HG02885 (cell line): ENCODE measurements around the gene LOX.
"Not testable (repeated sequence)": the region's sequence is repeated elsewhere in the genome, so short reads cannot be mapped to it uniquely, and the experiment has no call there.

ENCODE experiments used
- ATAC-seq: cut with Tn5 transposase; IDR thresholded peaks from one replicate; pipeline ENCODE4 v1.9.1; 2021; ENCODE audit warnings: mild to moderate bottlenecking; ENCODE audit not compliant: unreplicated experiment, poor library complexity

The LOX gene

DNA sequence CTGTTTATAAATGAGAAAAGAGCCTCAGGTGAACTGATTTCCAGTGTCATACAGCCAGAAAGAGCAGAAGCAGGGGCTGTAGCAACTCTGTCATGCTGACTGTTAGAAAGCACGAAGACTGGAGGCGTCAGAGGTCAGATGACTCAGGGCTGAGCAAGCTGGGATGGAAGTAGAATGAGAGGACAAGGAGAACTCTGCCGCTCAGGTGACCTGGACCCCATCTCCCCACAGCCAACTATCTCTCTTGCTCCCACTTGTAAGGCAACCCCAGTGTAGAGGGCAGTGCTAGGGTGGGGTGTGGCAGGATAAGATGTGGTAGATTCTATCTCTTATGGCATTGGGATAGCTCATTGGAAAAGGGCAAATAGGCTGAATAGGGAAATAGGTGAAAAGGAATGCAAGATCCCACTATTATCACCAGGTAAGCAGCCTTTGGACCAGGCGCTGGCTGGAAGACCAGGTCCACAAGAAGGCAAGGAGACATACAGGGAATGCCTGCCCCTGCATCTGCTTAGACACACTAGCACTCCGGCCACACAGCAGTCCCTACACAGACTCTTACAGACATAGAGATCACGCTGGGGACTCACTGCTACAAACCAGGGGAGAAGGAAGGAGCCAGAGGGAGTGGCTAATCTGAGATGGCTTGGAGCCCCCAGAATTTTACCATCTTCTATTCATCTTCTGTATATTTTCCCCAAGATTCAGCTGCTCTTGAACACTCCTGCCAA is 21.2 kb upstream of the LOX start:
- no peak for ATAC-seq

DNA sequence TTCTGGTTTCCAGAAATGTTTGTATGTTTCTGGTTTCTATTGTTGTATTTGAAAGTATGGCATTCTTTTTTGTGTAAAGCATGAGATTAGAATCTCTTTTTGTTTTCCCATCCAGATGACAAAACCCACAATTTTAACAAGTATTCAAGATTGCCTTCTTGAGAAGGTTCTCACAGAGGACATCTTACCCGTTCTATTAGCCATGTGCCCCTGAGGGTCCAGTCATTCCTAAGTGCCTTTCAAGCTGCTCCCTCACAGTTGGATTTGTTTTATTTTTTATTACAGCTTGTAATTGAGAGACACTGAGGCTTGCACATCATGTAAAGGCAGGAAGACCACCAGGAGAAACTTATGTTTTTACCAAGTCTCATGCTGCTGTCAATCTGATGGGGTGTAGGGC is 19.3 kb upstream of the LOX start:
- no peak for ATAC-seq

DNA sequence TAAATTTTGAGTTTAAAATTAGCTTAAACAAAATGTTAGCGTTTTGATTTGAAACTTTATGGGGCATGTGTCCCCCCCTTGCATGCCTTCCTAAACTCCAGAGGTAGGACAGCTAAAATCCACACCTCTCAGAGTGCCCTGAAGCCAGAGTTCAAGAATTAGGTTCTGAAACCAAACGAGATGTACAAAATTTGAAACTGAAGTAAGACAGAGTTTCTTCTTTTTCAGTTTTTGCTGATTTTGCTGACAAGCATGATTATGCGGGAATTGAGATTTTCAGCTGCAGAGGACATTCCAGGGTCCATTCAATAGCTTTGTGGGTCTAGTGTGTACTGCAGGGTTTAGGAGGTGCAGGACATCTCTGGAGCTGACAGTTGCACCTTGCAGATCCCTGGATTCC is 17.1 kb upstream of the LOX start:
- ATAC-seq: no peak

DNA sequence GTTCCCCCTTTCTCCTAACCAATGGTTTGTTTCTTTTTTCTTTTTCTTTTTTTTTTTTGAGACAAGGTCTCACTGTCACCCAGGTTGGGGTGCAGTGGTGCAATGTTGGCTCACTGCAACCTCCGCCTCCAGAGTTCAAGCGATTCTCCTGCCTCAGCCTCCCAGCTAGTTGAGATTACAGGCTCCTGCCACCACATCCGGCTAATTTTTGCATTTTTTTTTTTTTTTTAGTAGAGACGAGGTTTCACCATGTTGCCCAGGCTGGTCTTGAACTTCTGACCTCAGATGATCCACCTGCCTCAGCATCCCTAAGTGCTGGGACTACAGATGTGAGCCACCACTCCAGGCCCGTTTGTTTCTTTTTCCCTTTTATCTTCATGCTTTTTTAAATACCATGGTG is 16.2 kb upstream of the LOX start:
- ATAC-seq: not testable (repeated sequence)

DNA sequence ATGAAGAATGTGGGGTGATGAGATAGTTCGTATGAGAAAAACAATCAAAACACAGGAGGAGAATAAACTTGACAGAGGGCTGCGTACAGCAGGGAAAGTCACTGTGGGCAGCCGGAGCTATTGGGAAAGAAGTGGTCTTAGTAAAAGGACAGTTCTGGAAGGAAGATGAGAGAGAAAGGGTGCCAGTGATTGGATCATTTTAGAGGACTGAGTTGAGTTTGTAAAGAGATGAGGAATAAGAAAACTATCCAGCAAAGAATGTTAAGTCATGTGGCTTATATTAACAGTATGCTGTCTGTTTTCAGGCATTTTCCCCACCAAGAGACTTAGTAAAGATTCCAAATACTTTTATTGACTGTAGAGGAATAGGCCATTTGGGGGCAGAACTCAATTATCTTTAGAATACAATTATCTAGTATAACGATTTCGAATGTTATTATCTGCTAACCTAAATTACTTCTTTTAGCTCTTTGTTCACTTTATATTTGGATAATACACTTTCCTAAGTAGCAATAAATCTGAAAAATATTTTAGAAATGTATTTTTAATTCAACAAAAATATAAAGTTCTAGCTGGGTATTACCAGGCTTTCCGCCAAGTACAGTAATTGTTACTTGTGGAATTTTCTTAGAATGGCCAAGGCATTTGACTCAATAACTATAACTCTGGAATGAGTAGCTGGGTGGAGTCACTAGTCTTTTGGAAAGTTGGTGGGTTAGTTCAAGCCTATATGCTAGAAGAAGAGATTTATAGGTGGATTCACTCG is 15.5 kb upstream of the LOX start:
- ATAC-seq: no peak

DNA sequence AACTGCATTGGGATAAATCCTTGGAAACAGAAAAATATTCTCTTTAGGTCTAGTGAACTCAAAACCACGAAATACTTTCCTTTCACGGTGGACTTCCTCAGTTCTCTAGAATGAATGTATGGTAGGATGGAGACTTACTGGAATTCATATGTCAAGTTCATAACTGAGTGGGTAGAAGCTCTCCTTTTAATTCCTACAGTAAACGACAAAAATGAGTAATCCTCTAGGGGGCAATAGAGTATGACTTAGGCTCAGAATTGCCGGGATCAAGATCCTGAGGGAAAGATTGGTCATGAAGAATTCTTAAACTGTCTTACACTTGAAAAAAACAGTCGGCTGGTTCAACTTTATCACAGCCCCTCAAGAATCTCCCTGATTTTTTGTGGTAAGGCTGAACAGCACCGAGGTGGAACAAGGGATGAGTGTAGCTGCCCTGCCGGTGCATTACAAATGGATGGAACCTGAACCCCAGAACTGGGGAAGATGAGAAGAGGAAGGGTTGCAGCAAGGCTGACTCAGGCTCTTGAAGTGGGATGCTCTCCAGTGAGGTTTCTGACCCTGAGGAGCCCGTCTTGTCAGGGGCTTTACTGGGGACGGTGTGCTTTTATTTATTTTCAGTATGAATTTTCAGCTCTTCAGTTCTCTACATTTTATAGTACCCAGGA is 14.0 kb upstream of the LOX start:
- no peak for ATAC-seq

DNA sequence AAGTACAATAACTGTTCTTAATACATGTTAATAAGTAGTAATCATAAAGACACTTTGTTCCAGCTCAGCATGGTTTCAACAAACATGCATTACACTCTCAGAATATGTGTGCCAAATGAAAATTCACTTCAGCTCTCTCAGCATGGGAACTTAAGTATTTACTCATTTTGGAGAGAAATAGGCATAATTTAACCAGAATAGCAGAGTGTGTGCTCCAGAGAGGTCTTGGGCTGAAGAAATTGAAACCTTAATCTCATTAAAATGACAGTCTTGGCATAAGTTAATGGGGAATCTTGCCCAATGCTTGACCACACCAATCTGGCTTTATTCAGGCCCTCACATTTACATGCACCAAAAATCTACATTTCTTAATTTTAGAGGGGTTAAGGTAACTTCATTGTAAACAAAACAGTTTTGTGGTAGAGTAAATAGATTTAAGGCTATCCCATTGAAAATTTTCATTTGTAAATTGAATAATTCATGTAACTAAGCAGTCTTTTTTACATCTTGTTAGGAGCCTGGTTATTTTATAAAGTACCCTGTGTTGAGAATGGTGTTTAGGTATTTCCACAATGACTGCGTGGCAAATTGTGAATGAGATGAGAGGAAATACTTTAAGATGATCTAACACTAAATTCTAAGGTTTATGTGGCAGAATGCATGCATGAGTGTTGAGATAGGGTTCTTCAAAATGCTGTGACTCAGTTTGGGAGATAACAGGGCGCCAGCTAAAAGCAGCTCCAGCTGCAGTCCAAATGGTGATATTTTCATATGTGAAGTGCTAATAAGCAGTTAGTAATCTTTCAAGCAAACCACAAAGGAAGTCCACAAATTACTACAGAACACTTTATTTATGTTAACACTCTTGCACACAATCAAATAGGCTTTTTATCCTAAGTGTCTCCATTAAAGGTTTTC is 11.3 kb upstream of the LOX start:
- no peak for ATAC-seq

DNA sequence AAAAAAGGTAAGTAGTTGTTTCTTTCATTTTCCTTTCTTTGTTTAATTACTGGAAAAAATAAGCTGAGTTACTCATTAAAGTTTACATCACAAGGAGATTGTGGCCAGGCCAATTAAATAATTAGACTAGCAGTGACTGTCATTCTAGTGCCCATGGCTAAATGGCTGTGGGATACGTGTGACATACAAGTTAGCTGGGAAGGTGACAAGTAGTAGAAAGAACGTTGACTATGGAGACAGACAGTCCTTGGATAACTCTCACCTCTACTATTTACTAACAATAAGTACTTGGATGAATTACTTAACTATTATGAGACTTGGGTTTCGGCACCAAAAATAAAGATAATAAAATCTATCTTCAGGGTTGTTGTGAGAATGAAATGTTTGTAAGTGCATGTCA is 7.0 kb upstream of the LOX start:
- ATAC-seq: no peak

DNA sequence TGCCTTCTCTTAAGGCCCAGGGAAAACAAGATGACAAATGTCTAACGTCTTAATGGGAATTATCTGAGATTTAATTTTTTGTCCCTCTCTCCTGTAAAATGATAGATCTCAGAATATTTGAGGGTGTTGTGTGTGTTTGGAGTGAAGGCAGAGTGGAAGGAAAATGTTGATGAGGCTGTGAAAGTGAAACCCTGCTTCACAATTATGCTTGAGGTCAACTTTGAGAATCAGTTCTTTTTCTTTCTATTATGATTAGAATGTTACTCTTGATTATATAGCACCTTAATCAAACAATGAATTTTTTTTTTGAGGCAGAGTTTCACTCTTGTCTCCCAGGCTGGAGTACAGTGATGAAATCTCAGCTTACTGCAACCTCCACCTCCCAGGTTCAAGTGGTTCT is 5.5 kb upstream of the LOX start:
- no peak for ATAC-seq

DNA sequence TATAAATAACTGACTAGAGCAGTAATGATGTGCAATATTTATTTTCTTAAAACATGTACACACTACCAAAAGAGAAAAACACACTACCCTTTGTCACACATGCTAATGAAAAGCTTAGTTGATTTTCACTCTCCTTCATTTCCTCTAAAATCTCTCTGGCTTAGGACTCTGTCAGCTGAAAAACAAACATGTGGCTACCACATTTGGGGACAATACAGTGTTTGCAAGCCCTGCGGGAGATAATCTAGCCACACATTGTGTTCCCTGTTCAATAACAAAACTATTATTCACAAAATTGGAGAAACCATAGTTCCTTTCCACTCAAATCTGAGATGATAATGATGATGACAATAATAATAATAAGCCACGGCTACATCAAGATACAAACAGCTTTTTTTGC is 3.5 kb upstream of the LOX start:
- no peak for ATAC-seq

DNA sequence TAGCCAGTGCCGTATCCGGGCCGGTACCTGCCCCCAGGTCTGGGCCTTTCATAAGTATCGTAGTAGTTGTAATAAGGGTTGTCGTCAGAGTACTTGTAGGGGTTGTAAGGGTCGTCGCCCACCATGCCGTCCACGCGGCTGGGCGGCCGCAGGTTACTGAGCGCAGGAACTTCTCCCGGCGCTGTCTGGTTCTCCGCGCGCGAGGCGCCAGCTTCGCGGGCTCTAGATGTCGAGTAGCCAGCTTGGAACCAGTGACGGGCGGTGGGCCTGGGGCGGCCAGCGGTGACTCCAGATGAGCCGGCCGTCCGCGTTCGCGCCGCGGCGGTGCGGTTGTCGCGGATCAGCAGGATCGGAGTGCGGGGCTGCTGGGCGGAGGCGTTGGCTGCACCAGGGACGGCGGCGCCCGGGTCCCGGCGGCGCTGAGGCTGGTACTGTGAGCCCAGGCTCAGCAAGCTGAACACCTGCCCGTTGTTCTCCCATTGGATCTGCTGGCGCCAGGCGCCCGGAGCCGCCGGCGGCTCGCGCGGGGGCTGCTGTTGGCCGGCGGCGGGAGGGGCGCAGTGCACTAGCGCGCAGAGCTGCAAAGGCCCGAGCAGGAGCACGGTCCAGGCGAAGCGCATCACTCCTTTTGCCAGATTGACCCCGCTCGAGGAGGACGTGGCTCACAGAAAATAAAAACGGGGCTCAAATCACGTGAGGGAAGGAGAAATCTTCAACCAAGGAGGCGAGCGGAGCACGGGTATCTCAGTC is 518 bp downstream of the LOX start:
- ATAC-seq: peak; percentile 43

DNA sequence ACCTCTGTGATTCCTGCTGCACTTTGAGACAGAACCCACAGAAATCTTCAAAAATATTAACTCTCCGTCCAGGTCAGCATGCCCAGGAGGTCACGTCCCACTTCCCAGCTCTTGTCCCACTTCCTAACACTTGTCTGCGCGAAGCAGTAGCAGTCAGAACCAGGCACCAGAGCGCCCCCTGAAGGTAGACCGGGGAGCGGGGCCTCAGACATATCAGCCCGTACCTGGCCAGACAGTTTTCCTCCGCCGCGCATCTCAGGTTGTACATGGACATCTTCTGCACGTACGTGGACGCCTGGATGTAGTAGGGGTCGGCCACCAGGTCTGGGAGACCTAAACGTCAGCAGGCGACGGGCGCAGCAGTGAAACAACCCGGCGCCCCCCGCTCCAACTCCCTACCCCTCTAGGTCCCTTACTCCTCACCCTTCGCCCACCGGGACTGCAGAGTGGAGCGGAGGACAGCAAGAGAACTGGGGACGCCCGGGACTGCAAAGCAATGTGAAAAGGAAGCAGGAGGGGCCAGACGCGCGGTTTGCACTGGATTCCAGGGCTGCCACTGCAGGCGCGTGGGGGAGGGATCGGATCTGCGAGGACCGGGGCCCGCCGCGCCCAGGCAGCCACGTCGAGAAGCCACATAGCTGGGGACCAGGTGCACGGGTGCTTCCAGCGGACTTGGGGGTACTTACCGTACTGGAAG is 1.2 kb downstream of the LOX start:
- ATAC-seq: peak; percentile 37

DNA sequence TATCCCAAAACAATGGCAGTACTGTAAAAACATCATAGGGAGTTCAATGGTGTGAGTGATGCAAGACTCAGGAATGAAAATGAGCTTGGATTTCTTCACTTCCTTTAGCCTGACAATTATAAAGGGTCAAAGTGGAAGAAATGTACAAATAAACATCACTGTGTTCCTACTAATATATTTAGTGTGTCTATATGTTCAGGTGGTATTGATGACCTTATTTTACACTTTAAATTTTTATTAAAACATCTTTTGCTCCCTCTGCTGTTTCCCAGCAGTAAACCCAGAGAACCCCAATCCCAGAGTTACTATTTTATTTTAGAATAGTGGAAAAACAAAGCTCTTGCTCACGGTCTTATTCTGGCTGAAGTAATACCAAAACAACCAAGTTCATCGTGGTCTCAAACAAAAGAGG is 2.0 kb downstream of the LOX start:
- no peak for ATAC-seq

DNA sequence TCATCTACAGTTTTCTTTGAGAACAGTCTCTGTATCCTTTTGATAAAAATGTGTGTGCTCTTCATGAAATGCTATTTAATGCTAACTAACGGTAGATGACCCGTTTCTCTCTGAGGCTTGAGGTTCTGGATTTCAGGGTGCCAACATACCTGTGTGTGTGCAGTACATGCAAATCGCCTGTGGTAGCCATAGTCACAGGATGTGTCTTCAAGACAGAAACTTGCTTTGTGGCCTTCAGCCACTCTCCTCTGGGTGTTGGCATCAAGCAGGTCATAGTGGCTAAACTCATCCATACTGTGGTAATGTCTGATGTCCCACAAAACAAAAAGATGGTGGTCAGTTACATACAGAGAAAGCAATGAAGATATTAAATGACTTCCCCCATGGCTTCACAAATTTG is 4.2 kb downstream of the LOX start:
- ATAC-seq: no peak

DNA sequence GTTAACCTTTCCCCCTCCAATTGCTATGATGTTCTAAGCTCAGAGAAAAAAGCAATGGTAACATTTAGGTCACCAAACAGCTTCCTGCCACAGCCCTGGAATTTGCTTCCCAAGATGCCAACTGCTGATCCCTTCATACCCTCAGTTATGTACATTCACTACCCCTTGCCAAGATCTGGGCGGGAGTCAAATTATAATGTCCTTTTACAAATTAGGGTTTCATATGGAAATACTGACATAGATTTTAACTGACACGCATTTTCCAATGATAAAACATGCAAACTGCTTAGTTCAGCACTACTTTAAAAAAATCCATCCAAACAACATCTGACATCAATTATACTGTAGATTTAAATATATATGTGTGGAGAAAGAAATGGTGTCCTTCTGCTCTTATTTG is 5.0 kb downstream of the LOX start:
- no peak for ATAC-seq

DNA sequence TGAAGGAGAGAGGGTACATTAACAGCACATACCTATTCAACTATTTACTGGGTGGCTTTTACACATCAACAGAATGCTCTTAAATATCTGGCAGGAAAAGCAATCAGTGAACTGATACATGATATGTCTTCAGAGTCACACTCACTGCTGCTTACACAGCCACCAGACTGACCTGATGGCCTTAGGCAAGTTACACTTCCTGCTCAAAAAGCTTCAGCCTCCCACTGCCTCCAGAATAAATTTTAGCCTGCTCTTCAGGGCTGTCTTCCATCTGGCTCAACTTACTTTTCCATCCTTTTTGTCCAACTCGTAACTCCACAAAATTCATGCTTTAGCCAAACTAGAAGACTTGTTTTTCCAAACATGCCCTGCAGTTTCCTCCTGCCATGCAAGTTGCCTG is 10.7 kb downstream of the LOX start:
- no peak for ATAC-seq

DNA sequence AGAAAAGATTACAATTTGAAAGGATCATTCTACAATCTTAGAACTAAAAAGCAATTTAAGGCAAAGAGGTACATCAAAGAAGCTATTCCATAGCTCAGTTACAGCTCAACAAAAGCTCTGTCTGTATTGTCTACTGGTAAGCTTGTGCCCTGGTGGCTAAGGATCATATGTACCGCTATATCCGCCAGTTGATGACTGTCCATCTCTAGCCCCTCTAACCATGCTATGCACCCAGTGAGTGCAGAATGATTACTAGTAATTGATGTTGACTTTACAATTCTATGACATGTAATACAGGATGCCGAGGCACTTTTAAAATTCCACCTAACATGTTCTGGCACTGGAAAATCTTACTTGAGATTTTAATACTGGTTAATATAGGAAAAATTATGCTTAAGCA is 13.1 kb downstream of the LOX start:
- ATAC-seq: no peak

DNA sequence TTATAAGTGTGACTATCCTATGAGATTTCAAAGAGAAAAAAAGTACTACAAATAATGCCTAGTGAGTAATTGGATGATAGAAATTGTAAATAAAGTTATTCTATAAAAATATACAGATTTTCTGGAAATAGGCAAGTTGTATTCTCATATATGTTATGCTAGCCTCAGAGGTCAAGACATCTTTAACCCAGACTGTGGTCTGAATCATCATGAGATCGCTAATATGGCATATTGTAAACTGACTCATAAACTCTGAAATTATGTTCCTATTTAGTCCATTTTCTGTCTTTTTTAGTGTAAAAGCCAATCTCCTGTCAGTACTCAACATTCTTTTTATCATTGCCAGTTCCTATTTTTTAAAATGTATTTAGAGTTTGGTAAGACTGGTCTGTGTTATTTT is 14.2 kb downstream of the LOX start:
- no peak for ATAC-seq

DNA sequence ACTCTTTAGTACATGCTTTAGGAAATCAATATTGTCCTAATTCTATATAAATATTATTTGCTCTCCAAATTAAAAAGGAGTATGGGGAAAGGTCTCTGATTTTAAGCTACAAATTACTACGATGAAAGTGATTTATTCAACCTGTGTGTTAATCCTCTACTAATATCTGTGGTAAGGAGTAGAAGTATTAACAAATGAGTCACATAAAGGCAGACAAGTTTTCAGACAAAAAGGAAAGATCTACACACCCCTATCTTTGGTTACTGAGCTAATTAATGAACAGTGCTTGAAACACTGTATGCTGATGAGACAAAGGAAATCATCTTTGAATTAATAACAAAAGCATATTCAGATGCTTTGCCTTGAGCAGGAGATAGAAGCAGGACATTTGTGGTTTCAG is 15.9 kb downstream of the LOX start:
- no peak for ATAC-seq
